ENCODE results near the gene COTL1.

Gene COTL1

DNA sequence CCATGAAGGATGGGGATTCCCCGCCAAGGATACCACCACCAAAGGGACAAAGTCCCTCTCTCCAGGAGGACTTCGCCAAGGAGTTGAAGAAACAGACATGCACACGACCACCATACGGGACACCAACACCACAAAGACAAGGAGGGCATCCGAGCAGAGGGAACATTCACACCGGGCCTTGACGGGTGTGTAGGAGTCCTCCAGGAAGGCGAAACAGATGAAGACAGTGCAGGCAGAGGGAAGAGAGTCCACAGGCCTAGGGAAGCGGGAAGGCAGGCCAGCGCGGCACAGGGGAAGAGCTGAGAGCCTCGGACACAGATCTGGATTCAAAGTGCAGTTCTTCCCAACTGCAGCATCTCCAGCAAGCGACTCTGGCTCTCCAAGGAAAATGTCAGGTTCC is 10.8 kb downstream of the COTL1 start:
- Histone ChIP-seq H3F3A (ENCODE audit: insufficient read depth, low read length) (no peaks in the 10 kb centered on the region), H3K27me3 (replicated peaks; ENCODE audit: insufficient read depth, low read length) (no peaks in the 10 kb centered on the region), H3K36me3 (replicated peaks; ENCODE audit: insufficient read depth, low read length) (no peaks in the 10 kb centered on the region), H3K9me3 (replicated peaks; ENCODE audit: insufficient read depth, low read length) (no peaks in the 10 kb centered on the region), H4K20me1 (ENCODE audit: insufficient read depth, low read length) (no peaks in the 10 kb centered on the region), H3K4me3 (ENCODE audit: low read length) (no peak overlapping the region), H3K4me2 (ENCODE audit: low read depth, low read length) (no peak overlapping the region), H3K9ac (ENCODE audit: low read length) (no peak overlapping the region), H3K27ac (ENCODE audit: low read length) (no peak overlapping the region), H3K4me1 (ENCODE audit: low read length) (no peaks in the 10 kb centered on the region), H2AFZ (ENCODE audit: low read length) (no peak overlapping the region), H3K9me2 (replicated peaks; ENCODE audit: insufficient read depth, low read length) (no peaks in the 10 kb centered on the region), H3K79me2 (ENCODE audit: low read length) (no peaks in the 10 kb centered on the region)
- TF ChIP-seq EZH2 (optimal IDR thresholded peaks at IDR 0.05; ENCODE audit: low read depth, low read length), result no peak
- TF ChIP-seq, protein P1, sequence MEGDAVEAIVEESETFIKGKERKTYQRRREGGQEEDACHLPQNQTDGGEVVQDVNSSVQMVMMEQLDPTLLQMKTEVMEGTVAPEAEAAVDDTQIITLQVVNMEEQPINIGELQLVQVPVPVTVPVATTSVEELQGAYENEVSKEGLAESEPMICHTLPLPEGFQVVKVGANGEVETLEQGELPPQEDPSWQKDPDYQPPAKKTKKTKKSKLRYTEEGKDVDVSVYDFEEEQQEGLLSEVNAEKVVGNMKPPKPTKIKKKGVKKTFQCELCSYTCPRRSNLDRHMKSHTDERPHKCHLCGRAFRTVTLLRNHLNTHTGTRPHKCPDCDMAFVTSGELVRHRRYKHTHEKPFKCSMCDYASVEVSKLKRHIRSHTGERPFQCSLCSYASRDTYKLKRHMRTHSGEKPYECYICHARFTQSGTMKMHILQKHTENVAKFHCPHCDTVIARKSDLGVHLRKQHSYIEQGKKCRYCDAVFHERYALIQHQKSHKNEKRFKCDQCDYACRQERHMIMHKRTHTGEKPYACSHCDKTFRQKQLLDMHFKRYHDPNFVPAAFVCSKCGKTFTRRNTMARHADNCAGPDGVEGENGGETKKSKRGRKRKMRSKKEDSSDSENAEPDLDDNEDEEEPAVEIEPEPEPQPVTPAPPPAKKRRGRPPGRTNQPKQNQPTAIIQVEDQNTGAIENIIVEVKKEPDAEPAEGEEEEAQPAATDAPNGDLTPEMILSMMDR (IDR thresholded peaks at IDR 0.05; ENCODE audit: low read length), result no peak
- no peak for TF ChIP-seq EZH2phosphoT487 (IDR thresholded peaks at IDR 0.05; ENCODE audit: low read length)
- DNase-seq, result no peak

DNA sequence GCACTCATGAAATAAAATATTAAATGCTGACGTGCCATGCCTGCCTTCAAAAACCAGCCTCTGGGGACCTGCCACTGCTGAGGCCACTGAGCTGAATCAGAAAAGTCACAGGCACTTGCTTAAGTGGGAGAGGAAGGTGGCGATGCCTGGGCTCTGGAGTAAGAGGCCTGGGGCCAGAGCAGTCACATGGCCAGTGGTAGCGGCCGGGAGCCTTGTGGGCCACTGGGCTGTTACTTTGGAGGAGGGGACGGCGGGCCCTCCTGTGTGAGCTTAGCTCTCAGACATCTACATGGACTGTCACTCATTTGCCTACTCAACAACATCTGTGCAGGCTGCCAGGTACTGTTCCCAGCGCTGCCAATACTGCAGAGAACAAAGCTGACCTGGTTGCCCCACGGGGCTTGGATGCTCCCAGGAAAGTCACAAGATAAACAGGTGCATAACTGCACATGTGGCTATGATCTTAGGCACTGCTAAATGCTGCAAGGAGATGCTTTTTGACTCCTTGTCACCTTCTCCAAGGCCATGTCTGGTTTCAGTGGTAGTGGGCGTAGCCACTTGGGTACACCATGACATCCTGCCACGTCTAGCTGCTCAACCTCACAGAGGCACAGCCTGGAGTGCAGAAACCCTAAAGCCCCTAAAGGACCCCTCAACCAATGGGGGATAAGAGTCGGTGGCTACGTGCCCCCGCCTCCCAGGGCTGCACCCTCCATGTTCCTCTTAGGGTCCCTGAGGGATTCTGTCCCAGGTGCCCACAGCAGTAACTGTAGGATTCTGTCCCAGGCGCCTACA is 11.6 kb downstream of the COTL1 start:
- H3K4me3 ChIP-seq (ENCODE audit: low read length), result no peak overlapping the region
- no peaks in the 10 kb centered on the region for H3F3A ChIP-seq (ENCODE audit: insufficient read depth, low read length)
- H3K27ac ChIP-seq (ENCODE audit: low read length), result no peak overlapping the region
- no peaks in the 10 kb centered on the region for H3K9me2 ChIP-seq (replicated peaks; ENCODE audit: insufficient read depth, low read length)
- no peaks in the 10 kb centered on the region for H3K36me3 ChIP-seq (replicated peaks; ENCODE audit: insufficient read depth, low read length)
- H3K79me2 ChIP-seq (ENCODE audit: low read length), result no peaks in the 10 kb centered on the region
- H2AFZ ChIP-seq (ENCODE audit: low read length), result no peak overlapping the region
- no peaks in the 10 kb centered on the region for H3K4me1 ChIP-seq (ENCODE audit: low read length)
- H3K27me3 ChIP-seq (replicated peaks; ENCODE audit: insufficient read depth, low read length), result no peaks in the 10 kb centered on the region
- TF ChIP-seq EZH2phosphoT487 (IDR thresholded peaks at IDR 0.05; ENCODE audit: low read length) (no peak), EZH2 (optimal IDR thresholded peaks at IDR 0.05; ENCODE audit: low read depth, low read length) (no peak)
- TF ChIP-seq, protein P1 (IDR thresholded peaks at IDR 0.05; ENCODE audit: low read length), result no peak
- H4K20me1 ChIP-seq (ENCODE audit: insufficient read depth, low read length), result no peaks in the 10 kb centered on the region
- H3K9me3 ChIP-seq (replicated peaks; ENCODE audit: insufficient read depth, low read length), result no peaks in the 10 kb centered on the region
- DNase-seq, result no peak
- no peak overlapping the region for H3K4me2 ChIP-seq (ENCODE audit: low read depth, low read length)
- no peak overlapping the region for H3K9ac ChIP-seq (ENCODE audit: low read length)

DNA sequence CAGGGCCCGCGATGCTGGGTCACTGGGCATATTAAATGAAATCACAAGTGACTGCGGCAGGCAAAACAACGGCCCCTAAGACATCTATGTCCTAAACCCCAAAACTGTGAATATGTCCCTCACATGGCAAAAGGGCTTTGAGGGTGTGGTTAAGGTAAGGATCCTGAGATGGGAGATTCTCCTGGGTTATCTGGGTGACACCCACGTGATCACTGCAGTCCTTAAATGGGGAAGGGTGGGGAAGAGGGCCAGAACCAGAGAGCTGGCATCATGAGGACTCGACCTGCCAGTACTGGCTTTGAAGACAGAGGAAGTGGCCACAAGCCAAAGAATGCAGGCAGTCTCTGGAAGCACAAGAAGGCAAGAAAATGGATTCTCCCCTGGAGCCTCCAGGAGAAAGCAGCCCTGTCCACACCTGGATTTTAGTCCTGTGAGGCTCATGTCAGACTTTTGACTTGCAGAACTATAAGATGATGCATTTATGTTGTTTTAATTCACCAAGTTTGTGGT is 12.5 kb downstream of the COTL1 start:
- no peaks in the 10 kb centered on the region for H3K36me3 ChIP-seq (replicated peaks; ENCODE audit: insufficient read depth, low read length)
- no peaks in the 10 kb centered on the region for H3K9me2 ChIP-seq (replicated peaks; ENCODE audit: insufficient read depth, low read length)
- H3K9ac ChIP-seq (ENCODE audit: low read length), result no peak overlapping the region
- DNase-seq, result no peak
- no peaks in the 10 kb centered on the region; the same call in 1 of the 2 replicates for H3K4me1 ChIP-seq (ENCODE audit: low read length)
- no peak overlapping the region for H2AFZ ChIP-seq (ENCODE audit: low read length)
- no peaks in the 10 kb centered on the region for H3K9me3 ChIP-seq (replicated peaks; ENCODE audit: insufficient read depth, low read length)
- H3F3A ChIP-seq (ENCODE audit: insufficient read depth, low read length), result no peaks in the 10 kb centered on the region
- H3K4me3 ChIP-seq (ENCODE audit: low read length), result no peak overlapping the region
- no peak for TF ChIP-seq EZH2 (optimal IDR thresholded peaks at IDR 0.05; ENCODE audit: low read depth, low read length)
- TF ChIP-seq EZH2phosphoT487 (IDR thresholded peaks at IDR 0.05; ENCODE audit: low read length), result no peak
- TF ChIP-seq, protein P1 (IDR thresholded peaks at IDR 0.05; ENCODE audit: low read length), result no peak
- no peaks in the 10 kb centered on the region for H4K20me1 ChIP-seq (ENCODE audit: insufficient read depth, low read length)
- no peak overlapping the region for H3K4me2 ChIP-seq (ENCODE audit: low read depth, low read length)
- no peak overlapping the region for H3K27ac ChIP-seq (ENCODE audit: low read length)
- no peaks in the 10 kb centered on the region for H3K79me2 ChIP-seq (ENCODE audit: low read length)
- H3K27me3 ChIP-seq (replicated peaks; ENCODE audit: insufficient read depth, low read length), result no peaks in the 10 kb centered on the region
